Activated naive CD4-positive, alpha-beta T cell treated with anti-CD3 and anti-CD28 coated beads, Interleukin-2, amount 50 U/mL, for 72 hours (primary cell): Measurements from ENCODE around the gene PLA2G5. TPM values are rescaled to one million over a fixed set of nuclear protein-coding genes. Genes with fewer than 3 reads are reported as not detected.

Experiments used
- total RNA-seq, 2 donors: library from RNA; stranded (reverse); gene quantifications; one replicate each; pipeline ENCODE4 v1.2.3, GENCODE V29; 2022

Gene PLA2G5
- total RNA-seq, 2 donors from 2014 or later, result not detected

Other genes with a start within 250 kb of the PLA2G5 start
- gene OTUD3, start 187.8 kb upstream of the PLA2G5 start, total RNA-seq, result 10 to 100 TPM; 11.7 to 23.2 TPM
- gene PLA2G2E, start 146.6 kb upstream of the PLA2G5 start, total RNA-seq, result not detected
- not detected for gene PLA2G2A, start 90.6 kb upstream of the PLA2G5 start, total RNA-seq
- not detected for gene PLA2G2D, start 49.3 kb downstream of the PLA2G5 start, total RNA-seq
- not detected for gene PLA2G2F, start 69.1 kb downstream of the PLA2G5 start, total RNA-seq
- 1 to 10 TPM in 1 of 2 donors, under 1 TPM in 1; 0.09 to 1.3 TPM for gene UBXN10, start 115.9 kb downstream of the PLA2G5 start, total RNA-seq
- under 1 TPM in 1 of 2 donors, not detected in 1; 0.58 TPM for gene PLA2G2C, start 116.3 kb downstream of the PLA2G5 start, total RNA-seq
- gene VWA5B1, start 220.7 kb downstream of the PLA2G5 start, total RNA-seq, result under 1 TPM; 0.10 to 0.30 TPM